Activated CD8-positive, alpha-beta memory T cell treated with anti-CD3 and anti-CD28 coated beads for 4 hours (primary cell): ENCODE data around the gene CPXCR1.
"Not testable (repeated sequence)": the region's sequence is repeated elsewhere in the genome, so short reads cannot be mapped to it uniquely, and the experiment has no call there.

Experiments used
- DNase-seq, 2 donors: peaks; one replicate each; pipeline ENCODE4 v3.0.0-alpha.2; 2020; ENCODE audit warnings: low read depth in 2 of 2

Gene CPXCR1

DNA sequence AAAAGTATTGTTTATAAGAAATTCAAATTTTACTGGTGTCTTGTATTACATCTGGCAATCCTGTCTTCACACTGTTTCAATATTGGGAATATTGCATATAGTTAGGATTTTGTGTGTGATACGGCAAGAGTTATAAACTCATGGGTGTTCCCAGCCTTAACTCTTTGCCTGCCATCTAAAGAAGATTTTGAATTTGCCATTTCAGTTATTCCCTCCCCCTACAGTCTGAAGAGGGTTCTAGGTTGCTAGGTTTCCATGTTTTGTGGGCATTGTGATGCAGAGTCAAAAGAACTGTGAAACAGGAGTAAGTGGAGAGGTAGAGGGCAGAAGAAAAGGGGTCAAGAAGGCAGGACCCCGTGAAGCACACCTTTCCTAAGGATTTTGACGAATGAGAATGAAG is at the start of gene CPXCR1:
Gene CPXCR1, plus strand, starts transcription at position 301 of the 400 bp plus-strand sequence. CDS start 6,190 bp downstream, outside the sequence.
- no peak for DNase-seq

DNA sequence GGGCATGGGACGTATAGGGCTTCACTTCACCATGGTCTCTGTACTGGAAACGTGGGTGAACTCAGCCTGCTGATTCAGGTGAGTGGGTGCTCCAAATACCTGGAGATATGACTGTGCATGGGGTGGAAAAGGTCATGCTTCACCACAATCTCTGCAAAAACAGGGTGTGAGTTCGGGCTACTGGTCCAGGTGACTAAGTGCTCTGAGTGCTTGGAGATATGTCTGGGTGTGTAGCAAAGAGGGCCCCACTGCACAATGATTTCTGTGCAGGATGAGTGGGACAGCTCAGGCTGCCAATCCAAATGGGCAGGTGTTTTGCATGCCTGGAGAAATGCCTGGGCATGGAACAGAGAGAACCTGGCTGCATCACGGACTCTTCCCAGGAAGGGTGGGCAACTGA is 11.2 kb upstream of the CPXCR1 start:
- no peak for DNase-seq

DNA sequence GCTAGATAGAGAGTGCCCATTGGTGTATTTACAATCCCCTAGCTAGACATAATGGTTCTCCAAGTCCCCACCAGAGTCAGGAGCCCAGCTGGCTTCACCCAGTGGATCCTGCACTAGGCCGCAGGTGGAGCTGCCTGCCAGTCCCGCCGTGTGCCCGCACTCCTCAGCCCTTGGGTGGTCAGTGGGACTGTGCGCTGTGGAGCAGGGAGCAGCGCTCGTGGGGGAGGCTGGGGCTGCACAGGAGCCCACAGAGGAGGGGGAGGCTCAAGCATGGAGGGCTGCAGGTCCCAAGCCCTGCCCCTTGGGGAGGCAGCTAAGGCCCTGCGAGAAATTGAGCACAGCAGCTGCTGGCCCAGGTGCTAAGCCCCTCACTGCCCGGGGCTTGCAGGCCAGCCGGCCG is 810 bp upstream of the CPXCR1 start:
- DNase-seq = not testable (repeated sequence)

- not testable (repeated sequence) for DNase-seq
These were observed 5.3 kb downstream of the CPXCR1 start for GRCh38 chrX:88752339-88752738.

DNA sequence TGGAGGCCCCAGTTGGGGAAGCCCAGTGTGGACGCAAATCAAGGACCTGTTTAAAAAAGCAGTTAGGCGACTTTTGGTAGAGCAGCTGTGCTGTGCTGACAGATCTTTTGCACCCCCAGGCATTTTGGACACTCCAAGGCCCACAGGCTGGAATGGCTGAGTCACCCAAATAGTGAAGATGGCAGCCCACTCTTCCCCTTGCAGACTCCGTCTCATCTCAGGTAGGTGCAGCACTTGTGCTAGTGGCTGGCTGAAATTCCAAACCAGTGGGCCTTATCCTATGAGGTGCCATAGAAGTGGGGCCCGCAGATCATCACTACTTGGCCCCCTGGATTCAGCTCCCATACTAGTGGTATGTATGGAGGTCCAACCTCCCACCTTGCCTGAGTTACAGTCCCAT is 42.8 kb downstream of the CPXCR1 start:
- no peak for DNase-seq
